HEK293 (cell line): ENCODE measurements around the gene CARMIL3.

Experiments
- CTCF ChIA-PET: fragments of 350-600 bp; formaldehyde crosslinking; extraction: SDS; loops from one replicate; lab custom pipeline; 2021; ENCODE audit warnings: antibody characterized with exemption; lab: Yijun Ruan, JAX
- POLR2A ChIA-PET: fragments of 300-600 bp; formaldehyde crosslinking; extraction: SDS; loops from one replicate; lab custom pipeline; 2020; ENCODE audit warnings: antibody characterized with exemption, inconsistent platforms; lab: Yijun Ruan, JAX
- H3K27ac ChIP-seq: fragments of 200-500 bp; sonication (Bioruptor generic); 2 replicates; pipeline ENCODE4 v1.5.1; 2014; ENCODE audit warnings: low read depth, low read length, control low read depth, inconsistent platforms; ENCODE audit errors: extremely low read depth
- H3K36me3 ChIP-seq, 2 experiments: fragments of 200-500 bp in 1 of 2; sonication (Bioruptor generic) in 1 of 2; 1 replicate in 1 of 2; 2 replicates in 1 of 2; pipeline ENCODE4 v1.5.1; 2014 to 2017; ENCODE audit warnings: inconsistent platforms in 2 of 2, low read length in 2 of 2; ENCODE audit not compliant: control insufficient read depth in 2 of 2, insufficient read depth in 1 of 2
- H3K4me1 ChIP-seq: fragments of 200-500 bp; sonication (Bioruptor generic); 2 replicates; pipeline ENCODE4 v1.5.1; 2014; ENCODE audit warnings: mild to moderate bottlenecking, low read length, inconsistent platforms; ENCODE audit not compliant: control insufficient read depth, insufficient read depth
- H3K4me3 ChIP-seq: 2 replicates; pipeline ENCODE4 v1.5.1; 2011; ENCODE audit warnings: low read depth, mild to moderate bottlenecking, control low read depth, low read length, moderate library complexity
- H3K9me3 ChIP-seq: fragments of 200-500 bp; sonication (Bioruptor generic); 2 replicates; pipeline ENCODE4 v1.5.1; 2014; ENCODE audit warnings: low read depth, low read length, inconsistent platforms; ENCODE audit not compliant: control insufficient read depth, insufficient read depth
- AEBP2 ChIP-seq: fragments of 450-650 bp; formaldehyde crosslinking; IDR thresholded peaks from 2 replicates; pipeline ENCODE4 v1.5.1; 2016; ENCODE audit warnings: missing biosample characterization, missing genetic modification characterization, borderline replicate concordance
- ELK4 ChIP-seq: IDR thresholded peaks from 2 replicates; pipeline ENCODE4 v1.6.1; 2011; ENCODE audit warnings: mild to moderate bottlenecking, low read depth, low read length, borderline replicate concordance
- MYNN ChIP-seq: fragments of 450-650 bp; formaldehyde crosslinking; IDR thresholded peaks from 2 replicates; pipeline ENCODE4 v1.5.1; 2016; ENCODE audit warnings: missing biosample characterization, missing genetic modification characterization, borderline replicate concordance
- WT1 ChIP-seq: fragments of 450-650 bp; formaldehyde crosslinking; IDR thresholded peaks from 2 replicates; pipeline ENCODE4 v1.5.1; 2016; ENCODE audit warnings: missing biosample characterization, missing genetic modification characterization
- ZIC2 ChIP-seq: fragments of 450-650 bp; formaldehyde crosslinking; IDR thresholded peaks from 2 replicates; pipeline ENCODE4 v1.5.1; 2016; ENCODE audit warnings: missing biosample characterization, missing genetic modification characterization
- ZNF16 ChIP-seq: fragments of 450-650 bp; formaldehyde crosslinking; IDR thresholded peaks from 2 replicates; pipeline ENCODE4 v1.5.1; 2016; ENCODE audit warnings: low read depth, missing biosample characterization, missing genetic modification characterization
- ZNF169 ChIP-seq: fragments of 450-650 bp; formaldehyde crosslinking; IDR thresholded peaks from 2 replicates; pipeline ENCODE4 v1.5.1; 2016; ENCODE audit warnings: missing biosample characterization, missing genetic modification characterization
- ZNF221 ChIP-seq: fragments of 450-650 bp; formaldehyde crosslinking; IDR thresholded peaks from 2 replicates; pipeline ENCODE4 v1.5.1; 2017; ENCODE audit warnings: missing biosample characterization, missing genetic modification characterization, borderline replicate concordance
- ZNF239 ChIP-seq: fragments of 450-650 bp; formaldehyde crosslinking; IDR thresholded peaks from 2 replicates; pipeline ENCODE4 v1.5.1; 2016; ENCODE audit warnings: missing biosample characterization, missing genetic modification characterization
- ZNF24 ChIP-seq: fragments of 450-650 bp; formaldehyde crosslinking; IDR thresholded peaks from 2 replicates; pipeline ENCODE4 v1.5.1; 2016; ENCODE audit warnings: missing biosample characterization, missing genetic modification characterization
- ZNF266 ChIP-seq: fragments of 450-650 bp; formaldehyde crosslinking; IDR thresholded peaks from 2 replicates; pipeline ENCODE4 v1.5.1; 2016; ENCODE audit warnings: missing biosample characterization, missing genetic modification characterization, low read depth
- ZNF341 ChIP-seq: fragments of 450-650 bp; formaldehyde crosslinking; IDR thresholded peaks from 2 replicates; pipeline ENCODE4; 2016; ENCODE audit warnings: low read depth, missing biosample characterization, missing genetic modification characterization
- ZNF37A ChIP-seq: fragments of 450-650 bp; IDR thresholded peaks from 2 replicates; pipeline ENCODE4 v1.5.1; 2018; ENCODE audit warnings: missing biosample characterization, missing genetic modification characterization
- ZNF391 ChIP-seq: fragments of 450-650 bp; formaldehyde crosslinking; IDR thresholded peaks from 2 replicates; pipeline ENCODE4 v1.5.1; 2016; ENCODE audit warnings: low read depth, missing biosample characterization, missing genetic modification characterization, borderline replicate concordance
- ZNF394 ChIP-seq: fragments of 450-650 bp; formaldehyde crosslinking; IDR thresholded peaks from 2 replicates; pipeline ENCODE4 v1.5.1; 2016; ENCODE audit warnings: missing biosample characterization, missing genetic modification characterization, mild to moderate bottlenecking, moderate library complexity, borderline replicate concordance
- ZNF488 ChIP-seq: fragments of 450-650 bp; formaldehyde crosslinking; IDR thresholded peaks from 2 replicates; pipeline ENCODE4 v1.5.1; 2016; ENCODE audit warnings: missing biosample characterization, missing genetic modification characterization
- ZNF514 ChIP-seq: fragments of 450-650 bp; formaldehyde crosslinking; IDR thresholded peaks from 2 replicates; pipeline ENCODE4 v1.5.1; 2016; ENCODE audit warnings: missing biosample characterization, missing genetic modification characterization
- ZNF555 ChIP-seq: fragments of 450-650 bp; formaldehyde crosslinking; conservative IDR thresholded peaks from 2 replicates; pipeline ENCODE4 v1.5.1; 2017; ENCODE audit warnings: missing biosample characterization, mild to moderate bottlenecking, missing genetic modification characterization, inconsistent platforms
- ZNF571 ChIP-seq: fragments of 450-650 bp; formaldehyde crosslinking; IDR thresholded peaks from 2 replicates; pipeline ENCODE4 v1.5.0; 2017; ENCODE audit warnings: missing biosample characterization, missing genetic modification characterization
- ZNF623 ChIP-seq: fragments of 450-650 bp; formaldehyde crosslinking; IDR thresholded peaks from 2 replicates; pipeline ENCODE4 v1.5.1; 2016; ENCODE audit warnings: missing biosample characterization, missing genetic modification characterization
- ZNF626 ChIP-seq: fragments of 450-650 bp; sonication (Bioruptor Pico); formaldehyde crosslinking; IDR thresholded peaks from 2 replicates; pipeline ENCODE4 v1.5.1; 2018; ENCODE audit warnings: missing biosample characterization, missing genetic modification characterization, inconsistent platforms
- ZNF664 ChIP-seq: fragments of 450-650 bp; formaldehyde crosslinking; IDR thresholded peaks from 2 replicates; pipeline ENCODE4 v1.5.1; 2016; ENCODE audit warnings: missing biosample characterization, missing genetic modification characterization
- ZNF677 ChIP-seq: fragments of 450-650 bp; IDR thresholded peaks from 2 replicates; pipeline ENCODE4 v1.5.0; 2018; ENCODE audit warnings: missing biosample characterization, mild to moderate bottlenecking, missing genetic modification characterization, moderate library complexity

CARMIL3 gene

GRCh38 chr14:24060984-24061913, 9.4 kb downstream of the CARMIL3 start (continued):
- no peak for TF ChIP-seq ZNF24 (tag by site-specific recombination)
- TF ChIP-seq ZNF341 (tag by site-specific recombination) = no peak
- TF ChIP-seq ZNF514 (tag by site-specific recombination) = no peak
- TF ChIP-seq ZNF623 (tag by site-specific recombination) = no peak

GRCh38 chr14:24062216-24062980, 10.6 kb downstream of the CARMIL3 start:
- H3K36me3 ChIP-seq = no peaks in the 10 kb centered on the region
- no peak for TF ChIP-seq ZNF169 (tag by site-specific recombination)
- TF ChIP-seq ZNF394 (tag by site-specific recombination) = no peak
- TF ChIP-seq ZNF664 = no peak
- H3K4me1 ChIP-seq = no peaks in the 10 kb centered on the region
- ChIA-PET POLR2A (interaction anchor here (2.3 kb wide), 1 partner anchor 32 kb away, joined by 6 read pairs; the partner anchor contains the start of gene PCK2), CTCF (interaction anchor here (0.6 to 8.9 kb wide), 7 partner anchors 18 to 473 kb away, joined by 3 to 247 read pairs (median 3); partner anchors contain the start of genes IRF9 and PCK2)
- no peaks in the 10 kb centered on the region for H3K9me3 ChIP-seq
- no peak overlapping the region for H3K27ac ChIP-seq
- no peak overlapping the region for H3K4me3 ChIP-seq

- H3K36me3 ChIP-seq = no peaks in the 10 kb centered on the region
- H3K4me3 ChIP-seq = no peak overlapping the region
- H3K27ac ChIP-seq = no peak overlapping the region
- ChIA-PET POLR2A (no interaction called here), CTCF (interaction anchor here (0.6 to 8.9 kb wide), 3 partner anchors 28 to 46 kb away, joined by 3 to 247 read pairs (median 3); partner anchors contain the start of gene PCK2)
- TF ChIP-seq ZNF488 (no peak), ZNF266 (tag by site-specific recombination) (no peak), ZNF391 (tag by site-specific recombination) (no peak)
- H3K4me1 ChIP-seq = no peaks in the 10 kb centered on the region
- H3K9me3 ChIP-seq = no peaks in the 10 kb centered on the region
Measured at GRCh38 chr14:24063263-24063836, 11.5 kb downstream of the CARMIL3 start.

GRCh38 chr14:24064091-24064795, 12.4 kb downstream of the CARMIL3 start:
- H3K4me3 ChIP-seq = no peak overlapping the region
- ChIA-PET POLR2A (interaction anchor here (0.6 kb wide), 1 partner anchor 28 kb away, joined by 3 read pairs; no protein-coding TSS in a partner anchor), CTCF (interaction anchor here (0.5 to 8.9 kb wide), 5 partner anchors 14 to 50 kb away, joined by 3 to 247 read pairs (median 4); partner anchors contain the start of genes DCAF11 and PCK2)
- H3K4me1 ChIP-seq = no peaks in the 10 kb centered on the region
- no peaks in the 10 kb centered on the region for H3K9me3 ChIP-seq
- H3K27ac ChIP-seq = no peak overlapping the region
- no peaks in the 10 kb centered on the region for H3K36me3 ChIP-seq
- TF ChIP-seq ZNF571 (tag by site-specific recombination) = no peak
- TF ChIP-seq ZNF37A = no peak
- TF ChIP-seq MYNN (tag by site-specific recombination) = no peak
- no peak for TF ChIP-seq ZNF626 (tag by site-specific recombination)
- no peak for TF ChIP-seq WT1 (tag by site-specific recombination)
- no peak for TF ChIP-seq ZNF677 (tag by site-specific recombination)
- TF ChIP-seq ZNF221 (tag by site-specific recombination) = no peak
- TF ChIP-seq ELK4 = no peak
- no peak for TF ChIP-seq ZNF16 (tag by site-specific recombination)
- TF ChIP-seq ZIC2 (tag by site-specific recombination) = no peak
- no peak for TF ChIP-seq ZNF239 (tag by site-specific recombination)
- no peak for TF ChIP-seq ZNF555 (tag by site-specific recombination)
- no peak for TF ChIP-seq AEBP2 (tag by site-specific recombination)
